SJSA1 (cell line): ENCODE measurements around the gene GNA12. TPM values are rescaled to one million over a fixed set of nuclear protein-coding genes. Genes with fewer than 3 reads are reported as not detected.

Experiments used
- DNase-seq, 2 experiments: peaks; one replicate each; pipeline ENCODE4 v3.0.0-alpha.2; 2015 to 2020; ENCODE audit warnings: low spot score in 2 of 2, low read depth in 1 of 2
- H3K27ac ChIP-seq: fragments of 250-450 bp; sonication (Bioruptor Pico); 2 replicates; pipeline ENCODE4 v1.5.1; 2020; ENCODE audit warnings: mild to moderate bottlenecking, moderate library complexity
- H3K27me3 ChIP-seq: fragments of 250-450 bp; sonication (Bioruptor Pico); replicated peaks from 2 replicates; pipeline ENCODE4 v1.5.1; 2020; ENCODE audit warnings: mild to moderate bottlenecking, moderate library complexity
- H3K36me3 ChIP-seq: fragments of 250-450 bp; sonication (Bioruptor Pico); 2 replicates; pipeline ENCODE4 v1.5.1; 2020; ENCODE audit warnings: mild to moderate bottlenecking
- H3K4me1 ChIP-seq: fragments of 250-450 bp; sonication (Bioruptor Pico); replicated peaks from 2 replicates; pipeline ENCODE4 v1.6.1; 2021; ENCODE audit warnings: mild to moderate bottlenecking
- H3K4me3 ChIP-seq: fragments of 250-450 bp; sonication (Bioruptor Pico); 2 replicates; pipeline ENCODE4 v1.5.1; 2020; ENCODE audit warnings: mild to moderate bottlenecking
- H3K9me3 ChIP-seq: fragments of 250-450 bp; sonication (Bioruptor Pico); replicated peaks from 2 replicates; pipeline ENCODE4 v1.5.1; 2020; ENCODE audit warnings: mild to moderate bottlenecking
- total RNA-seq: library from RNA; depleted of rRNA; stranded (reverse); fragments of >200 nt; shearing (Covaris generic); gene quantifications from 2 replicates; pipeline ENCODE4 v1.2.3, GENCODE V29; 2014

Gene GNA12
- total RNA-seq, 1 experiment from 2014 or later: 31.2 TPM

DNA sequence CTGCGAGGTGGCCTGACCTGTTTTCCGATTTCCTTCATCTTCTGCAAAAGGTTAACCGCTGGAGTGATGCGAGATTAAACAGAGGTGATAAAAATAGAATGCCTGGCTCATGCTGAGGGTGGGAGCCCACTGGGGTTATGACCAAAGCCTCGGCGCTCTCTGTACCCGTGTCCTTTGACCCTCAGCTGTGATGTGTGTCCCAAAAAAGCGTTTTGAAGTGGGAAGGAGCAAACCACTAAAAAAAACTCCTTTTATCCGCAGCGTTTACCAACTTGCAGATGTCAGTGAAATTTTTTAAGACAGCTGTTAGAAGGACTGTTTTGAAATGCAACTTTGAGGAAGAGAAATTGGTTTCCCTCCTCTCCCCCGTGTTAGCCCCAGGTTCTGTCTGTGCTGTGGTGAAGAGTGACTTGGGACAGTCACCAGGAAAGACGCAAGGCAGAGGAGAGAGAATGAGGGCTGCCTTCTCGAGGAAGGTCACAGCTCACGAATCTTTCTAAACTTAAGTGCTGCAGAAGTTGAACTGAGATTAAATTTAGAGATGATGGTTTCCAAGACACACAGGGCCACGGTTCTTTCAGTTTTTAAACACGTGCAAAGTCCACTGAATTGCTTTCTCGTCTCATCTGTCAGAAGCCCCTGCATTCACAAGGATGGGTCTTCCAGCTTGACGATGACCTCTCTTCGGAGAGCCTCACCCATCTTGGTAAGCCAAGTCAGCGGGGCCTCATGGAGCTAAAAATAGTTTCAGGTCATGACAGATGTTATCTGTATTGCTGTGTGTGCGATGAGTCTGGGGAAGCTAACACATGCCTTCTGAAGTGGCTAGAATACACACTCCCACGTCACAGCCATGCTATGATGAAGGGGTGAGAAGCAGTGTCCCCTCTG lies 128.5 kb downstream of the GNA12 start:
- H3K4me3 ChIP-seq: no peak overlapping the region
- H3K27me3 ChIP-seq: no peaks in the 10 kb centered on the region
- H3K4me1 ChIP-seq: peaks cover 5% of the 10 kb centered on the region
- DNase-seq: no peak
- peaks cover 75% of the 10 kb centered on the region for H3K36me3 ChIP-seq
- H3K9me3 ChIP-seq: no peaks in the 10 kb centered on the region
- no peak overlapping the region for H3K27ac ChIP-seq

GRCh38 chr7:2714636-2715035 lies 129.5 kb downstream of the GNA12 start:
- Histone ChIP-seq H3K36me3 (peaks cover 66% of the 10 kb centered on the region), H3K27me3 (no peaks in the 10 kb centered on the region), H3K4me1 (peaks cover 3% of the 10 kb centered on the region; the same call in 1 of the 2 replicates), H3K4me3 (no peak overlapping the region), H3K9me3 (no peaks in the 10 kb centered on the region), H3K27ac (no peak overlapping the region)
- no peak for DNase-seq

DNA sequence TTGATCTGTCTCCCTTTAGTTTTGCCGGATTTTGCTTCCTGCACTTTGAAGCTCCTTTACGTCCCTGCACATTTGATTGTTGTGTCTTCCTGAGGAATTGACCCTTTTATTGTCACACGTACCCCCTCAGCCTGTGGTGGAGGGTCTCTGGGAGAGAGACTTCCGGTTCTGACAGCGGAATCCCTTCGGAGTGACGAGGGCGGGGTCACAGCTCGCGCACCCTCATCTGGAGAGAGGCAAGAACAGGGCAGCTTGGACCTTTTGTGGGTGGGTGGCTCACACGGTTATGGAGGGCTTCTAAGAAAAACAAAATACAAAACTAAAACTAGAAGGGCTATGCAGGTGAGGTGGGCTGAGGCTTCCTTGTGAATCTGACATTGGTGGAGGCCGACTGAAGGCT lies 130.1 kb downstream of the GNA12 start:
- no peak overlapping the region for H3K27ac ChIP-seq
- peaks cover 61% of the 10 kb centered on the region for H3K36me3 ChIP-seq
- no peaks in the 10 kb centered on the region for H3K27me3 ChIP-seq
- no peak for DNase-seq
- no peaks in the 10 kb centered on the region for H3K9me3 ChIP-seq
- peaks cover 3% of the 10 kb centered on the region; the same call in 1 of the 2 replicates for H3K4me1 ChIP-seq
- H3K4me3 ChIP-seq: no peak overlapping the region

DNA sequence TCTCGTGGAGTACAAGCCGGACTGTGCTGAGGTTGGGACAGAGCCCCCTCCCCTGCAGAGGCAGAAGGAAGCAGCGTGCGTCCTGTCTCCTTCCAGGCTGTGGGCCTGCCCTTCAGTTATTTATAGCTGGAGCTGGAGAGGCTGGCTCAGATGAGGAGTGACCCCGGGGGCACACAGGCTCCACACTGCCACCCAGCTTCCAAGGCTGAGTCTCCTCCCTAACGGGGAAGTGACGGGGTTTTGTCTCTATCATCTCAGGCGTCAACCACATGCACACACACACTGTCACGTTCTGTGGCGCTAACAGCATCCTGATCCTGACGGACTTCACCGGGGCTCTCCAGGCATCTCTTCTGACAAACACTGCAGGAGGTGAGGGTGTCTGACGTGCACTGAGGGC lies 130.7 kb downstream of the GNA12 start:
- Histone ChIP-seq H3K4me3 (no peak overlapping the region), H3K27me3 (no peaks in the 10 kb centered on the region), H3K4me1 (peaks cover 3% of the 10 kb centered on the region; the same call in 1 of the 2 replicates), H3K27ac (no peak overlapping the region), H3K9me3 (no peaks in the 10 kb centered on the region), H3K36me3 (peaks cover 56% of the 10 kb centered on the region)
- DNase-seq: no peak

DNA sequence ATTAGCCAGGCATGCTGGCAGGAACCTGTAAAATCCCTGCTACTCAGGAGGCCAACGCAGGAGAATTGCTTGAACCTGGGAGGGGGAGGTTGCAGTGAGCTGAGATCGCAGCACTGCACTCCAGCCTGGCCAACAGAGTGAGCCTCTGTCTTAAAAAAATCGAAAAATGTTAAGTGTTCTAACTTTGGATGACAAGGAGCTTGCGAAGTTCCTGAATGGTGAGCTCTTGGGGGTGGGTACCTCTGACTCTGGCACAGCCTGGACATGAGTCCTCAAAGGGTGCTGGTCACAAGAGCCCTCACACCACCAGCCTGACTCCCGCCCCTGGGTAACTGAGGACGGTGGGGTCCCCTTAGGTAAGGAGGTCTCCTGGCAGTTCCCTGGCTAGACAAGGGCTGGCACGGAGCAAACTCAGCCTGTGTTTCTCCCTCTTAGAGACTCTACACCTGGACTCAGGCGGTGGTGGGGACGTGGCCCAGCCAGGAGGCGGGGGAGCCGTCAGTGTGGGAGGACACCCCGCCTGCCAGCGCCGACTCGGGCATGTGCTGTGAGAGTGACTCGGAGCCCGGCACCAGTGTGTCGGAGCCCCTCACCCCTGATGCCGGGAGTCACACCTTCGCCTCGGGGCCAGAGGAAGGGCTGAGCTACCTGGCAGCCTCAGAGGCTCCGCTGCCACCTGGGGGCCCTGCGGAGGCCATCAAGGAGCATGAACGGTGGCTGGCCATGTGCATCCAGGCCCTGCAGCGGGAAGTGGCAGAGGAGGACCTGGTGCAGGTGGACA lies 132.0 kb downstream of the GNA12 start:
- H3K9me3 ChIP-seq: no peaks in the 10 kb centered on the region
- no peaks in the 10 kb centered on the region for H3K4me1 ChIP-seq
- peaks cover 43% of the 10 kb centered on the region for H3K36me3 ChIP-seq
- no peak overlapping the region for H3K27ac ChIP-seq
- H3K27me3 ChIP-seq: no peaks in the 10 kb centered on the region
- H3K4me3 ChIP-seq: no peak overlapping the region
- no peak for DNase-seq

DNA sequence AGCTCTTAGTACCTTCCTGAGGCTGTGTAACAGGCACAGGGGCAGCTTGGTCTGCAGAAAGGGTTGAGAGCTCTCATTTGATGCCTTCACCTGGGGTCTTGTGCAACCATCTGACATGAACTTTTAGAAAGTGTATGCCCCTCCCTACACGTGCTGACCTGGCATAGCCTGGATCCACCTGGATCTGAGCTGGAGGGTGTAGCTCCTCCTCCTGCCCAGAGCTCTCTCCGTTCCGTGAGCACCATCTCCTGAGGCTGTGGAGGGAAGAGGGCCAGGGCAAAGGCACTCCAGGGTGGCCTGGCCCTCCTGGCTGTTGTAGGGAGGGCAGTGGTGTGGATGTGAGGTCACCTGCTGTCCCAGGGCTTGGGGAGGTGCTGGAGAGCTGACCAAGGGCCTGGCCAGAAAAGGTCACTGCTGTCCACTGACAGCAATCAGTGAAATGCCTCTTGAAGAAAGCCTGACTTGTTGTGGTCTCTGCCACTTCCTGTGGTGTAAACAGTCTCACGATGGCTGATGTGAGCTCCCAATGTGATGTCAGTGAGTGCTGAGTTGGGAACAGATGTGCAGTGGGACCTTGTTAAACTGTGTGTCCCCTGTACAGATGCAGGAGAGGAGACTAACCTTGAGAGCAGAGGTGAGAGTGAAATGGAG lies 133.1 kb downstream of the GNA12 start:
- H3K9me3 ChIP-seq: no peaks in the 10 kb centered on the region
- H3K27ac ChIP-seq: no peak overlapping the region
- no peaks in the 10 kb centered on the region for H3K27me3 ChIP-seq
- no peak for DNase-seq
- H3K4me3 ChIP-seq: no peak overlapping the region
- H3K36me3 ChIP-seq: peaks cover 32% of the 10 kb centered on the region
- no peaks in the 10 kb centered on the region for H3K4me1 ChIP-seq

GRCh38 chr7:2710286-2710655 lies 133.8 kb downstream of the GNA12 start:
- no peaks in the 10 kb centered on the region for H3K9me3 ChIP-seq
- H3K36me3 ChIP-seq: peaks cover 25% of the 10 kb centered on the region
- no peaks in the 10 kb centered on the region for H3K27me3 ChIP-seq
- no peak overlapping the region for H3K27ac ChIP-seq
- no peak overlapping the region for H3K4me3 ChIP-seq
- no peaks in the 10 kb centered on the region for H3K4me1 ChIP-seq
- DNase-seq: no peak

GRCh38 chr7:2709553-2710285 lies 134.4 kb downstream of the GNA12 start:
- DNase-seq: no peak
- no peak overlapping the region for H3K4me3 ChIP-seq
- H3K36me3 ChIP-seq: peaks cover 21% of the 10 kb centered on the region
- no peaks in the 10 kb centered on the region for H3K9me3 ChIP-seq
- H3K27me3 ChIP-seq: no peaks in the 10 kb centered on the region
- no peaks in the 10 kb centered on the region for H3K4me1 ChIP-seq
- H3K27ac ChIP-seq: no peak overlapping the region

GRCh38 chr7:2708547-2709310 lies 135.4 kb downstream of the GNA12 start:
- H3K36me3 ChIP-seq: peaks cover 18% of the 10 kb centered on the region
- DNase-seq: no peak
- no peak overlapping the region for H3K27ac ChIP-seq
- H3K4me3 ChIP-seq: no peak overlapping the region
- no peaks in the 10 kb centered on the region for H3K4me1 ChIP-seq
- H3K9me3 ChIP-seq: no peaks in the 10 kb centered on the region
- H3K27me3 ChIP-seq: no peaks in the 10 kb centered on the region

GRCh38 chr7:2708041-2708440 lies 136.1 kb downstream of the GNA12 start:
- Histone ChIP-seq H3K4me1 (no peaks in the 10 kb centered on the region), H3K4me3 (no peak overlapping the region), H3K9me3 (no peaks in the 10 kb centered on the region), H3K27ac (no peak overlapping the region), H3K36me3 (peaks cover 14% of the 10 kb centered on the region), H3K27me3 (no peaks in the 10 kb centered on the region)
- DNase-seq: no peak

DNA sequence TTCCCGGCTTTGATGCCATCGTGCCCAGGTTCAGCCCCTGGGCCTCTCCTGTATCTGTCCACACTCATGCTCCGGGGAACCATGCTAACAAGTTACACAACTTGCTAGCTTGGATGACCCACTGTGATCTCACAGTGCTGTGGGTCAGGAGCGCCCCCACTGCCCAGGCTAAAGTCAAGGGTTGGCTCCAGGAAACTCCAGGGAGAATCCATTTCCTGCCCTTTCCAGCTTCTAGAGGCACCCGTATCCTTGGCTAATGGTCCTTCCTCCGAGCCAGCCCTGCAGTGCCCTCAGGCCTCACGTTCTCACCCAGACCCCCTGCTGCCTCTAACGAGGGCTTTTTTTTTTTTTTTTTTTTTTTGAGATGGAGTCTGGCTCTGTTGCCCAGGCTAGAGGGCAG lies 136.6 kb downstream of the GNA12 start:
- H3K36me3 ChIP-seq: peaks cover 13% of the 10 kb centered on the region
- DNase-seq: no peak
- no peak overlapping the region for H3K4me3 ChIP-seq
- H3K27me3 ChIP-seq: no peaks in the 10 kb centered on the region
- H3K27ac ChIP-seq: no peak overlapping the region
- no peaks in the 10 kb centered on the region for H3K4me1 ChIP-seq
- H3K9me3 ChIP-seq: no peaks in the 10 kb centered on the region

GRCh38 chr7:2706685-2707126 lies 137.4 kb downstream of the GNA12 start:
- Histone ChIP-seq H3K27me3 (no peaks in the 10 kb centered on the region), H3K27ac (no peak overlapping the region), H3K36me3 (peaks cover 8% of the 10 kb centered on the region), H3K4me3 (no peak overlapping the region), H3K4me1 (no peaks in the 10 kb centered on the region), H3K9me3 (no peaks in the 10 kb centered on the region)
- DNase-seq: no peak
